Heart right ventricle (tissue), 16 donors: ENCODE measurements around the gene AUTS2. TPM values are rescaled to one million over a fixed set of nuclear protein-coding genes. Genes with fewer than 3 reads are reported as not detected.

Source experiments
- ATAC-seq, 8 donors: fragments of 200-7000 bp; cut with Tn5 transposase; one replicate each; pipeline ENCODE4 v1.9.1; 2020; ENCODE audit warnings: mild to moderate bottlenecking in 8 of 8, moderate library complexity in 8 of 8, moderate number of reproducible peaks in 1 of 8
- DNase-seq, 2 donors: peaks; one replicate each; pipeline ENCODE4 v3.0.0-alpha.2; 2020
- H3K27ac ChIP-seq, 10 donors: fragments of 200-600 bp; sonication (generic) in 2 of 10; one replicate each; pipeline versions ENCODE4 v1.5.0 to v1.8.0; 2020 to 2022; ENCODE audit warnings: mild to moderate bottlenecking in 3 of 10
- H3K27me3 ChIP-seq, 7 donors: fragments of 200-600 bp; one replicate each; pipeline ENCODE4 v1.8.0; 2021 to 2022; ENCODE audit warnings: mild to moderate bottlenecking in 2 of 7
- H3K36me3 ChIP-seq, 9 donors: fragments of 200-600 bp; sonication (generic) in 1 of 9; one replicate each; pipeline versions ENCODE4 v1.5.0 to v1.8.0; 2020 to 2022; ENCODE audit warnings: mild to moderate bottlenecking in 2 of 9
- H3K4me1 ChIP-seq, 9 donors: fragments of 200-600 bp; sonication (generic) in 1 of 9; one replicate each; pipeline versions ENCODE4 v1.5.0 to v1.8.0; 2020 to 2022; ENCODE audit warnings: mild to moderate bottlenecking in 4 of 9
- H3K4me3 ChIP-seq, 10 donors: fragments of 200-600 bp; sonication (generic) in 2 of 10; one replicate each; pipeline versions ENCODE4 v1.5.0 to v1.8.0; 2020 to 2022; ENCODE audit warnings: mild to moderate bottlenecking in 7 of 10, moderate library complexity in 2 of 10
- H3K9me3 ChIP-seq, 11 donors: fragments of 200-600 bp in 10 of 11; sonication (generic) in 2 of 11; one replicate each; pipeline versions ENCODE4 v1.5.0 to v1.8.0; 2013 to 2022; ENCODE audit warnings: mild to moderate bottlenecking in 2 of 11, control low read depth in 1 of 11, moderate library complexity in 1 of 11
- CTCF ChIP-seq, 9 donors: fragments of 200-600 bp; sonication (generic) in 2 of 9; IDR thresholded peaks; one replicate each; pipeline versions ENCODE4 v1.5.0 to v1.8.0; 2021 to 2022; ENCODE audit warnings: antibody characterized with exemption in 9 of 9, mild to moderate bottlenecking in 5 of 9, moderate library complexity in 1 of 9
- WGBS, 2 donors: extraction: QIAGEN DNeasy Blood & Tissue Kit; methylation state at CpG; one replicate each; pipeline ENCODE4 v1.1.7; 2013; ENCODE audit warnings: inconsistent platforms in 1 of 2; 5-methylcytosine and 5-hydroxymethylcytosine counted together
- intact Hi-C, 10 donors: fragments of 100-400 bp; cut with DNase I; formaldehyde crosslinking; loops; one replicate each; pipeline versions ENCODE4 v1.11.1 to v1.14.2; 2022
- polyA plus RNA-seq, 2 donors: library from polyadenylated mRNA; stranded (reverse); fragments of 200-250 nt; gene quantifications; one replicate each; pipeline ENCODE4 v1.2.3, GENCODE V29; 2013
- total RNA-seq, 10 donors: library from RNA; stranded (reverse); fragmentation: NEBNext Ultra II Directional in 3 of 10; extraction: Animal tissue kit (Norgen Biotek cat#: 25700) in 3 of 10; gene quantifications; one replicate each; pipeline versions ENCODE4 v1.2.1 to v1.2.4, GENCODE V29; 2021 to 2023
- donor health status: Arrhythmogenic right ventricular cardiomyopathy.
- donor health status: ischemic (EF 13 %, LVEDD 7.1; RV severe dilation, severe dysfunction).
- donor health status: healthy with polysubstance abuse.
- donor health status: DM: no; HTN: yes; CAD: no.
- donor health status: DM: no; HTN: no; CAD: no.
- donor health status: ischemic (EF 25% LVEDD 6.9; RV normal size, moderate dysfunction).
- donor health status: ischemic (EF 25% LVEDD 5.7; RV mildly dilated, moderate dysfunction).
- donor health status: healthy.
- donor health status: DM: yes; HTN: yes; CAD: no.
- donor health status: Ischemic cardiomyopathy.
- donor health status: ischemic (EF 35%, LVEDD 5.7; RV mildly dilated, moderate dysfunction).
- donor health status: nonischemic (EF 11% LVEDD 7.7; RV severe dilation, severe dysfunction).
- donor health status: DM: yes; HTN: yes; CAD: no.
- donor health status: PGD.
- donor health status: ischemic (EF 29% LVEDD 5.4; RV normal size, mild dysfunction).
- donor health status: nonischemic (EF 23%, LVEDD 6.1; RV moderate dilation, normal function).

AUTS2 gene
- total and polyA plus RNA-seq, 12 donors = 1.6 to 11.2 (median 7.3) TPM

GRCh38 chr7:69761290-69761922 is 163.1 kb downstream of the AUTS2 start:
- no peak for TF ChIP-seq CTCF (IDR thresholded peaks at IDR 0.05)
- Histone ChIP-seq H3K4me1 (peaks cover 0 to 22% (median 8%) of the 10 kb centered on the region in 9 donors), H3K9me3 (no peaks in the 10 kb centered on the region), H3K36me3 (no peaks in the 10 kb centered on the region), H3K27ac (no peak overlapping the region), H3K27me3 (no peaks in the 10 kb centered on the region), H3K4me3 (no peak overlapping the region)
- no peak for ATAC-seq
- 65 to 72% methylated on average over 5 of the region's 5 CpGs for WGBS, 2 donors
- intact Hi-C loops = no loop called here
- no peak for DNase-seq

- H3K27ac ChIP-seq = no peak overlapping the region
- peaks cover 0 to 8% (median 5%) of the 10 kb centered on the region in 9 donors for H3K4me1 ChIP-seq
- no peak for DNase-seq
- 96% methylated on average over 3 of the region's 3 CpGs for WGBS, 2 donors
- ATAC-seq = no peak
- H3K9me3 ChIP-seq = no peaks in the 10 kb centered on the region
- no peaks in the 10 kb centered on the region for H3K36me3 ChIP-seq
- H3K27me3 ChIP-seq = no peaks in the 10 kb centered on the region
- no peak for TF ChIP-seq CTCF (IDR thresholded peaks at IDR 0.05)
- no peak overlapping the region for H3K4me3 ChIP-seq
- intact Hi-C loops = no loop called here
Measured at GRCh38 chr7:69762821-69763352, 164.6 kb downstream of the AUTS2 start.

GRCh38 chr7:69763513-69763912 is 165.2 kb downstream of the AUTS2 start:
- intact Hi-C loops = no loop called here
- WGBS, 2 donors = 91 to 98% methylated on average over 3 of the region's 3 CpGs
- Histone ChIP-seq H3K27me3 (no peaks in the 10 kb centered on the region), H3K4me1 (peaks cover 0 to 4% (median under 1%) of the 10 kb centered on the region in 9 donors), H3K36me3 (no peaks in the 10 kb centered on the region), H3K9me3 (no peaks in the 10 kb centered on the region), H3K27ac (no peak overlapping the region), H3K4me3 (no peak overlapping the region)
- DNase-seq (no peak), ATAC-seq (no peak)
- no peak for TF ChIP-seq CTCF (IDR thresholded peaks at IDR 0.05)

GRCh38 chr7:69764147-69764546 is 165.9 kb downstream of the AUTS2 start:
- intact Hi-C loops = no loop called here

More at GRCh38 chr7:69764147-69764546, 165.9 kb downstream of the AUTS2 start:
- DNase-seq (no peak), ATAC-seq (no peak)
- no peak for TF ChIP-seq CTCF (IDR thresholded peaks at IDR 0.05)
- no peaks in the 10 kb centered on the region for H3K9me3 ChIP-seq
- H3K4me3 ChIP-seq = no peak overlapping the region
- no peaks in the 10 kb centered on the region for H3K27me3 ChIP-seq
- H3K4me1 ChIP-seq = peaks cover 0 to 10% (median 6%) of the 10 kb centered on the region in 9 donors
- H3K36me3 ChIP-seq = no peaks in the 10 kb centered on the region
- WGBS, 2 donors = 95% methylated on average over 4 of the region's 4 CpGs
- no peak overlapping the region for H3K27ac ChIP-seq
